ENCODE data around the gene ANAPC13. TPM values are rescaled to one million over a fixed set of nuclear protein-coding genes. Genes with fewer than 3 reads are reported as not detected.

The ANAPC13 gene
- total and polyA plus RNA-seq, 4 experiments from 2014 or later: 40.9 to 146 (median 64.4) TPM

DNA sequence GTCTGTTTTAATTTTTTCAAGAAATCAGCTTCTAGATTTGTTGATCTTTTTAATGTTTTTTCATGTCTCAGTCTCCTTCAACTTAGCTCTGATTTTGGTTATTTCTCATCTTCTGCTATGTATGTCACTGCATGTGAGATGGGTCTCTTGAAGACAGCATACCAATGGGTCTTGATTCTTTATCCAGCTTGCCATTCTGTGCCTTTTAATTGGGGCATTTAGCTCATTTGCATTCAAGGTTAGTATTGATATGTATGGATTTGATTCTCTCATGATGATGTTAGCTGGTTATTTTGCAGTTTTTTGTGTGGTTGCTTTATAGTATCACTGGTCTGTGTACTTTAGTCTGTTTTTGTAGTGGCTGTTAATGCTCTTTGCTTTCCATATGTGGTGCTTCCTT lies 39.5 kb upstream of the ANAPC13 start:
- Histone ChIP-seq H3K4me3 (ENCODE audit: low read length in 2 of 2) (no peak overlapping the region), H3K36me3 (ENCODE audit: insufficient read depth, low read length) (no peaks in the 10 kb centered on the region), H3K27me3 (ENCODE audit: insufficient read depth, low read length) (no peaks in the 10 kb centered on the region), H3K9me3 (ENCODE audit: control insufficient read depth in 1 of 2, low read length in 2 of 2) (peaks cover 0 to 15% of the 10 kb centered on the region in 2 donors), H3K4me1 (ENCODE audit: insufficient read depth, low read length) (no peaks in the 10 kb centered on the region), H3K27ac (ENCODE audit: low read depth, low read length) (no peak overlapping the region)
- H3K27ac Mint-ChIP-seq: no peak overlapping the region
- peaks cover 53 to 58% of the 10 kb centered on the region in 2 donors for H3K36me3 Mint-ChIP-seq
- DNase-seq: no peak
- peaks cover 9 to 54% (median 50%) of the 10 kb centered on the region in 8 donors for H3K9me3 Mint-ChIP-seq
- CTCF ChIA-PET (ENCODE audit: partially characterized antibody): no interaction called here
- intact Hi-C loops (cut with micrococcal nuclease): no loop called here
- POLR2A ChIA-PET (ENCODE audit: partially characterized antibody): no interaction called here
- H3K27me3 Mint-ChIP-seq: no peaks in the 10 kb centered on the region
- peaks cover 5 to 12% (median 7%) of the 10 kb centered on the region in 4 donors for H3K4me1 Mint-ChIP-seq
- no peak overlapping the region for H3K4me3 Mint-ChIP-seq

GRCh38 chr3:134522541-134522940 lies 36.8 kb upstream of the ANAPC13 start:
- H3K36me3 Mint-ChIP-seq: peaks cover 59 to 75% of the 10 kb centered on the region in 2 donors
- H3K36me3 ChIP-seq (ENCODE audit: insufficient read depth, low read length): no peaks in the 10 kb centered on the region
- no peaks in the 10 kb centered on the region for H3K4me1 ChIP-seq (ENCODE audit: insufficient read depth, low read length)
- H3K4me1 Mint-ChIP-seq: peaks cover 4 to 8% (median 5%) of the 10 kb centered on the region in 4 donors
- H3K27me3 ChIP-seq (ENCODE audit: insufficient read depth, low read length): no peaks in the 10 kb centered on the region
- H3K4me3 ChIP-seq (ENCODE audit: low read length in 2 of 2): no peak overlapping the region
- H3K4me3 Mint-ChIP-seq: no peak overlapping the region
- intact Hi-C loops (cut with micrococcal nuclease): no loop called here
- ChIA-PET POLR2A (ENCODE audit: partially characterized antibody) (no interaction called here), CTCF (ENCODE audit: partially characterized antibody) (no interaction called here)
- H3K27ac ChIP-seq (ENCODE audit: low read depth, low read length): no peak overlapping the region
- no peaks in the 10 kb centered on the region for H3K27me3 Mint-ChIP-seq
- no peak for DNase-seq
- H3K27ac Mint-ChIP-seq: no peak overlapping the region
- H3K9me3 Mint-ChIP-seq: peaks cover 9 to 75% (median 57%) of the 10 kb centered on the region in 8 donors
- H3K9me3 ChIP-seq (ENCODE audit: control insufficient read depth in 1 of 2, low read length in 2 of 2): peaks cover 0 to 15% of the 10 kb centered on the region in 2 donors

DNA sequence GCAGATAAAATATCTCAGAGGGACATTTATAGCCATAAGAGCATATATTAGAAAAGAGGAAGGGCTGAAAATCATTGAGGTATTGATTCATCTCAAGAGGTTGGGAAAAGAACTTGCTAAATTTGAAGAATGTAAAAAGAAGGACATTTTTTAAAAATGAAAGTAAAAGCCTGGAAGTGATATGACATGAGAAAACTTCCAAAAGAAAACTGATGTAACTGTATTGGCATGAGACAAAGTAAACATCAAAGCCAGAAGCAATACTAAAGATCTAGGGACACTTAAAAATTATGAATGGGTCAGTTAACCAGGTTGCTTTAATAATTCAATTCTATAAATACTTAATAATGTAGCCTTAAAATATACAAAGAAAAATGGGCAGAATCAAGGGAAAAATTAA lies 32.0 kb upstream of the ANAPC13 start:
- Mint-ChIP-seq H3K4me3 (peak overlapping the region in 1 of 8 donors; percentile 52), H3K27ac (peak overlapping the region in 1 of 7 donors; percentile 18), H3K27me3 (no peaks in the 10 kb centered on the region), H3K36me3 (peaks cover 49 to 79% of the 10 kb centered on the region in 2 donors), H3K4me1 (peaks cover 4 to 12% (median 8%) of the 10 kb centered on the region in 4 donors), H3K9me3 (peaks cover 4 to 39% (median 20%) of the 10 kb centered on the region in 8 donors)
- intact Hi-C loops (cut with micrococcal nuclease): no loop called here
- DNase-seq: no peak
- Histone ChIP-seq H3K27ac (ENCODE audit: low read depth, low read length) (no peak overlapping the region), H3K4me1 (ENCODE audit: insufficient read depth, low read length) (no peaks in the 10 kb centered on the region), H3K9me3 (ENCODE audit: control insufficient read depth in 1 of 2, low read length in 2 of 2) (peaks cover 0 to 8% of the 10 kb centered on the region in 2 donors), H3K4me3 (ENCODE audit: low read length in 2 of 2) (no peak overlapping the region), H3K27me3 (ENCODE audit: insufficient read depth, low read length) (no peaks in the 10 kb centered on the region), H3K36me3 (ENCODE audit: insufficient read depth, low read length) (no peaks in the 10 kb centered on the region)
- ChIA-PET CTCF (ENCODE audit: partially characterized antibody) (interaction anchor here (1.4 kb wide), 1 partner anchor 28 kb away, joined by 5 read pairs; no protein-coding TSS in a partner anchor), POLR2A (ENCODE audit: partially characterized antibody) (no interaction called here)

DNA sequence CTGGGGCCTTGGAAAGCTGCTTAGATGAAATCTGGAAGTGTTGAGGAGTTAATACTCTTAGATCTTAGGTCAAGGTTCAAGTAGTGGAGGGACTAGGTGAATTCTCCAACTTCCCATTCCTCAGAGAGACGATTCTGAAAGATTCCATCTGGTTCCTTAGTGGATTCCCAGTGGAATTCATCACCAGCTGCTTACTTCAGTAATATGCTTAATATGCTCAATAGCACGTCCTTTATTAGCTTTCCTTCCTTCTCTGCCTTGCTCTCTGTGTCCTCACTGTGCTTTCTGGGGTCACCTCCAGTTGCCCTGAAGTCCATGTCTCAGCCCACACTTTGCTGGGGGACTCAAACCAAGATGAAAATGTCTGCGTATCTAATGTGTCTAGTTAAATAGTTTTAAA lies 31.1 kb upstream of the ANAPC13 start:
- H3K27me3 ChIP-seq (ENCODE audit: insufficient read depth, low read length): no peaks in the 10 kb centered on the region
- no peak overlapping the region for H3K27ac ChIP-seq (ENCODE audit: low read depth, low read length)
- peaks cover 4 to 12% (median 8%) of the 10 kb centered on the region in 4 donors for H3K4me1 Mint-ChIP-seq
- POLR2A ChIA-PET (ENCODE audit: partially characterized antibody): no interaction called here
- peaks cover 0 to 2% of the 10 kb centered on the region in 2 donors for H3K9me3 ChIP-seq (ENCODE audit: control insufficient read depth in 1 of 2, low read length in 2 of 2)
- H3K4me3 Mint-ChIP-seq: no peak overlapping the region
- H3K27ac Mint-ChIP-seq: no peak overlapping the region
- H3K4me1 ChIP-seq (ENCODE audit: insufficient read depth, low read length): no peaks in the 10 kb centered on the region
- intact Hi-C loops (cut with micrococcal nuclease): no loop called here
- H3K4me3 ChIP-seq (ENCODE audit: low read length in 2 of 2): no peak overlapping the region
- H3K9me3 Mint-ChIP-seq: peaks cover 0 to 30% (median 12%) of the 10 kb centered on the region in 8 donors
- H3K36me3 ChIP-seq (ENCODE audit: insufficient read depth, low read length): no peaks in the 10 kb centered on the region
- no peak for DNase-seq
- H3K27me3 Mint-ChIP-seq: no peaks in the 10 kb centered on the region
- H3K36me3 Mint-ChIP-seq: peaks cover 48 to 75% of the 10 kb centered on the region in 2 donors
- CTCF ChIA-PET (ENCODE audit: partially characterized antibody): no interaction called here

GRCh38 chr3:134511500-134511899 lies 25.7 kb upstream of the ANAPC13 start:
- H3K36me3 ChIP-seq (ENCODE audit: insufficient read depth, low read length): no peaks in the 10 kb centered on the region
- H3K4me3 ChIP-seq (ENCODE audit: low read length in 2 of 2): no peak overlapping the region
- ChIA-PET CTCF (ENCODE audit: partially characterized antibody) (no interaction called here), POLR2A (ENCODE audit: partially characterized antibody) (no interaction called here)
- no peaks in the 10 kb centered on the region for H3K4me1 ChIP-seq (ENCODE audit: insufficient read depth, low read length)
- no peaks in the 10 kb centered on the region for H3K27me3 Mint-ChIP-seq
- no peaks in the 10 kb centered on the region for H3K27me3 ChIP-seq (ENCODE audit: insufficient read depth, low read length)
- peaks cover 0 to 4% (median 0%) of the 10 kb centered on the region in 8 donors for H3K9me3 Mint-ChIP-seq
- no peaks in the 10 kb centered on the region for H3K9me3 ChIP-seq (ENCODE audit: control insufficient read depth in 1 of 2, low read length in 2 of 2)
- H3K4me3 Mint-ChIP-seq: no peak overlapping the region
- no peak overlapping the region for H3K27ac ChIP-seq (ENCODE audit: low read depth, low read length)
- no peak overlapping the region for H3K27ac Mint-ChIP-seq
- intact Hi-C loops (cut with micrococcal nuclease): no loop called here
- peaks cover 64 to 80% of the 10 kb centered on the region in 2 donors for H3K36me3 Mint-ChIP-seq
- H3K4me1 Mint-ChIP-seq: peaks cover 0 to 8% (median 5%) of the 10 kb centered on the region in 4 donors
- DNase-seq: no peak

- POLR2A ChIA-PET (ENCODE audit: partially characterized antibody): no interaction called here
- Histone ChIP-seq H3K36me3 (ENCODE audit: insufficient read depth, low read length) (no peaks in the 10 kb centered on the region), H3K27me3 (ENCODE audit: insufficient read depth, low read length) (no peaks in the 10 kb centered on the region), H3K4me1 (ENCODE audit: insufficient read depth, low read length) (no peaks in the 10 kb centered on the region), H3K4me3 (ENCODE audit: low read length in 2 of 2) (no peak overlapping the region), H3K9me3 (ENCODE audit: control insufficient read depth in 1 of 2, low read length in 2 of 2) (peaks cover 0 to 11% of the 10 kb centered on the region in 2 donors), H3K27ac (ENCODE audit: low read depth, low read length) (no peak overlapping the region)
- no peak for DNase-seq
- H3K4me3 Mint-ChIP-seq: no peak overlapping the region
- peaks cover 15 to 31% (median 22%) of the 10 kb centered on the region in 4 donors for H3K4me1 Mint-ChIP-seq
- H3K9me3 Mint-ChIP-seq: peaks cover 11 to 37% (median 30%) of the 10 kb centered on the region in 8 donors
- CTCF ChIA-PET (ENCODE audit: partially characterized antibody): interaction anchor here (0.7 to 2.2 kb wide), 2 partner anchors 14 to 32 kb away, joined by 3 to 6 read pairs; no protein-coding TSS in a partner anchor
- no peaks in the 10 kb centered on the region for H3K27me3 Mint-ChIP-seq
- peaks cover 81 to 82% of the 10 kb centered on the region in 2 donors for H3K36me3 Mint-ChIP-seq
- intact Hi-C loops (cut with micrococcal nuclease): no loop called here
- H3K27ac Mint-ChIP-seq: peak overlapping the region in 1 of 7 donors; percentile 31
Observed at GRCh38 chr3:134505485-134505884, 19.7 kb upstream of the ANAPC13 start.

DNA sequence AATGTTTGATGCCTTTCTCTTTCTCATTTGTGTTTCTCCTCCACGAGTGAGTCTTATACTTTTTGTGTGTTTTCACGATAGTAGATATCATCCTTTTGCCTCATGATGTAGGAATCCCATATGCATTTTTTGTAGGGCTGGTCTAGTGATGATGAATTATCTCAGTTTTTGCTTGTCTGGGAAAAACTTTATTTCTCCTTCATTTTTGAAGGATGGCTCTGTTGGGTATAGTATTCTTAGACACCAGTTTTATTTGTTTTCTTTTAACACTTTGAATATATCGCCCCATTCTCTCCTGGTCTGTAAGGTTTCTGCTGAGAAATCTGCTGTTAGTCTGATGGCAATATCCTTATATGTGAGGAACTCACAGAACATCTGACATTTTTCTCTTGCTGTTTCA lies 18.3 kb upstream of the ANAPC13 start:
- no peaks in the 10 kb centered on the region for H3K4me1 ChIP-seq (ENCODE audit: insufficient read depth, low read length)
- DNase-seq: no peak
- intact Hi-C loops (cut with micrococcal nuclease): no loop called here
- Mint-ChIP-seq H3K36me3 (peaks cover 76 to 78% of the 10 kb centered on the region in 2 donors), H3K27ac (no peak overlapping the region), H3K27me3 (no peaks in the 10 kb centered on the region), H3K9me3 (peaks cover 11 to 37% (median 30%) of the 10 kb centered on the region in 8 donors), H3K4me3 (peak overlapping the region in 1 of 8 donors; percentile 7), H3K4me1 (peaks cover 22 to 43% (median 28%) of the 10 kb centered on the region in 4 donors)
- H3K36me3 ChIP-seq (ENCODE audit: insufficient read depth, low read length): no peaks in the 10 kb centered on the region
- ChIA-PET CTCF (ENCODE audit: partially characterized antibody) (no interaction called here), POLR2A (ENCODE audit: partially characterized antibody) (no interaction called here)
- H3K27me3 ChIP-seq (ENCODE audit: insufficient read depth, low read length): no peaks in the 10 kb centered on the region
- peaks cover 0 to 11% of the 10 kb centered on the region in 2 donors for H3K9me3 ChIP-seq (ENCODE audit: control insufficient read depth in 1 of 2, low read length in 2 of 2)
- no peak overlapping the region for H3K4me3 ChIP-seq (ENCODE audit: low read length in 2 of 2)
- no peak overlapping the region for H3K27ac ChIP-seq (ENCODE audit: low read depth, low read length)

Data from CD4-positive, alpha-beta memory T cell (primary cell).